Endothelial cell of umbilical vein (primary cell): ENCODE measurements around the gene SETDB1. TPM values are rescaled to one million over a fixed set of nuclear protein-coding genes. Genes with fewer than 3 reads are reported as not detected.

ENCODE experiments used
- BruUV-seq: library from RNA; stranded (reverse); fragments of 400-500 nt; replicated peaks from 2 replicates; lab custom pipeline; 2021; lab: Mats Ljungman, UMichigan
- CTCF ChIA-PET: fragments of 300-600, 350-600 bp; sonication (Branson Sonifier 250); formaldehyde crosslinking; loops from one replicate; lab custom pipeline; 2021; ENCODE audit warnings: antibody characterized with exemption, inconsistent platforms; lab: Charles Lee
- POLR2A ChIA-PET: fragments of 300-600, 350-600 bp; sonication (Branson Sonifier 250); formaldehyde crosslinking; loops from one replicate; lab custom pipeline; 2021; ENCODE audit warnings: antibody characterized with exemption, inconsistent platforms; lab: Charles Lee
- DNase-seq: peaks from one replicate; pipeline ENCODE4 v3.0.0-alpha.2; 2011; ENCODE audit warnings: low read depth, low spot score
- FAIRE-seq: peaks from 2 replicates; lab custom pipeline; 2011; peaks lifted over from hg19 to GRCh38; lab: Jason Lieb, UNC
- H2AFZ ChIP-seq: 2 replicates; pipeline ENCODE4 v1.6.0; 2012; ENCODE audit warnings: low read depth, low read length, control low read depth, inconsistent platforms
- H3K27ac ChIP-seq: 2 replicates; pipeline ENCODE4 v1.5.1; 2011; ENCODE audit warnings: low read depth, mild to moderate bottlenecking, control low read depth, low read length, moderate library complexity; ENCODE audit not compliant: insufficient read depth
- H3K27me3 ChIP-seq, 2 experiments: 2 replicates each; pipeline versions ENCODE4 v1.6.0 to v1.6.1; 2011; ENCODE audit warnings: low read length in 2 of 2, mixed read lengths in 1 of 2; ENCODE audit not compliant: control insufficient read depth in 2 of 2, insufficient read depth in 2 of 2
- H3K36me3 ChIP-seq, 2 experiments: 2 replicates in 1 of 2; 3 replicates in 1 of 2; pipeline ENCODE4 v1.5.1; 2011; ENCODE audit warnings: low read length in 2 of 2, mild to moderate bottlenecking in 1 of 2, moderate library complexity in 1 of 2; ENCODE audit not compliant: control insufficient read depth in 2 of 2, insufficient read depth in 2 of 2; ENCODE audit errors: extremely low read depth in 1 of 2
- H3K4me1 ChIP-seq: 3 replicates; pipeline ENCODE4 v1.5.1; 2011; ENCODE audit warnings: mild to moderate bottlenecking, low read length; ENCODE audit not compliant: control insufficient read depth, insufficient read depth; ENCODE audit errors: extremely low read depth
- H3K4me2 ChIP-seq: 2 replicates; pipeline ENCODE4 v1.6.1; 2011; ENCODE audit warnings: low read length, control low read depth, mixed read lengths; ENCODE audit not compliant: insufficient read depth
- H3K4me3 ChIP-seq, 3 experiments: fragments of 200-600 bp in 1 of 3; sonication (generic), shearing (Covaris generic) in 1 of 3; replicated peaks in 1 of 3; 2 replicates each; pipeline ENCODE4 v1.5.1; 2011 to 2016; ENCODE audit warnings: control low read depth in 3 of 3, low read length in 3 of 3, mild to moderate bottlenecking in 2 of 3, inconsistent platforms in 1 of 3, low read depth in 1 of 3, moderate library complexity in 1 of 3; ENCODE audit not compliant: insufficient read depth in 1 of 3
- H3K79me2 ChIP-seq: 2 replicates; pipeline ENCODE4 v1.6.0; 2012; ENCODE audit warnings: low read length, inconsistent platforms; ENCODE audit not compliant: control insufficient read depth, insufficient read depth
- H3K9ac ChIP-seq: replicated peaks from 2 replicates; pipeline ENCODE3; 2011; ENCODE audit warnings: low read length, control low read depth; ENCODE audit not compliant: insufficient read depth; ENCODE audit errors: extremely low read depth
- H3K9me1 ChIP-seq: replicated peaks from 3 replicates; pipeline ENCODE4 v1.6.0; 2011; ENCODE audit warnings: mild to moderate bottlenecking, low read length; ENCODE audit not compliant: control insufficient read depth, insufficient read depth; ENCODE audit errors: extremely low read depth
- H3K9me3 ChIP-seq: replicated peaks from 2 replicates; pipeline ENCODE4 v1.5.1; 2012; ENCODE audit warnings: low read length, inconsistent platforms; ENCODE audit not compliant: control insufficient read depth, insufficient read depth
- H4K20me1 ChIP-seq: replicated peaks from 2 replicates; pipeline ENCODE3; 2011; ENCODE audit warnings: mild to moderate bottlenecking, low read length; ENCODE audit not compliant: control insufficient read depth, insufficient read depth; ENCODE audit errors: extremely low read depth
- CTCF ChIP-seq, 2 donors: IDR thresholded peaks; 1 replicate in 1 of 2; 2 replicates in 1 of 2; pipeline ENCODE4 v1.5.1; 2011; ENCODE audit warnings: low read length in 2 of 2, mild to moderate bottlenecking in 2 of 2, moderate library complexity in 2 of 2, control low read depth in 1 of 2, inconsistent platforms in 1 of 2, low read depth in 1 of 2; ENCODE audit not compliant: insufficient read depth in 1 of 2; ENCODE audit errors: extremely low read depth in 1 of 2
- EZH2 ChIP-seq: IDR thresholded peaks from 2 replicates; pipeline ENCODE4 v1.6.1; 2012; ENCODE audit warnings: borderline replicate concordance, low read depth, mild to moderate bottlenecking, moderate library complexity, low read length, inconsistent platforms; ENCODE audit not compliant: severe bottlenecking
- FOS ChIP-seq: IDR thresholded peaks from 2 replicates; pipeline ENCODE4 v1.6.1; 2011; ENCODE audit warnings: mild to moderate bottlenecking, low read length, moderate library complexity, borderline replicate concordance; ENCODE audit not compliant: insufficient read depth
- GATA2 ChIP-seq: IDR thresholded peaks from 2 replicates; pipeline ENCODE4 v1.7.0; 2011; ENCODE audit warnings: low read depth, mild to moderate bottlenecking, moderate library complexity, mixed read lengths, low read length; ENCODE audit not compliant: insufficient read length, insufficient read depth
- JUN ChIP-seq: IDR thresholded peaks from 2 replicates; pipeline ENCODE4 v1.6.1; 2011; ENCODE audit warnings: borderline replicate concordance, low read depth; ENCODE audit not compliant: insufficient read length, insufficient read depth
- MAX ChIP-seq: IDR thresholded peaks from 2 replicates; pipeline ENCODE4 v1.6.1; 2011; ENCODE audit not compliant: insufficient read depth, insufficient read length
- MYC ChIP-seq: IDR thresholded peaks from one replicate; pipeline ENCODE4 v1.6.1; 2011; ENCODE audit warnings: mild to moderate bottlenecking, low read depth, low read length
- POLR2A ChIP-seq: IDR thresholded peaks from 2 replicates; pipeline ENCODE4 v1.6.1; 2012; ENCODE audit warnings: low read depth, mild to moderate bottlenecking, control low read depth, low read length
- POLR2AphosphoS5 ChIP-seq: IDR thresholded peaks from 2 replicates; pipeline ENCODE4 v1.6.1; 2012; ENCODE audit warnings: low read depth, mild to moderate bottlenecking, control low read depth, low read length, moderate library complexity; ENCODE audit not compliant: insufficient read depth
- dilution Hi-C: fragments of 300-500 bp; cut with MboI; formaldehyde crosslinking; loops from one replicate; pipeline ENCODE4 v1.15.0; 2019; ENCODE audit warnings: low sequenced_read_pairs; ENCODE audit not compliant: extremely low pct_ligation_motif_present
- intact Hi-C: fragments of 100-400 bp; cut with micrococcal nuclease; formaldehyde crosslinking; loops from one replicate; pipeline ENCODE4 v1.10.0; 2022
- polyA plus RNA-seq, 4 experiments: library from polyadenylated mRNA; depleted of rRNA in 3 of 4; stranded (reverse) in 3 of 4; unstranded in 1 of 4; fragments of >200 nt; gene quantifications; 2 replicates each; pipeline versions ENCODE4 v1.2.1 to v1.2.3, GENCODE V29; 2011 to 2012; ENCODE audit warnings: missing spikeins in 1 of 4
- total RNA-seq: library from RNA; stranded (reverse); gene quantifications from 2 replicates; pipeline ENCODE4 v1.2.3, GENCODE V29; 2021

The SETDB1 gene
- total and polyA plus RNA-seq, 2 donors (not counting 3 experiments of a cell fraction or from before 2014, with no cell fraction given), result 25.3 to 49.2 TPM

GRCh38 chr1:150931773-150932172, 5.6 kb downstream of the SETDB1 start:
- dilution Hi-C loops (no loop called here), intact Hi-C loops (no loop called here)
- peak; percentile 25 for DNase-seq
- no peaks in the 10 kb centered on the region for H3K27me3 ChIP-seq
- H2AFZ ChIP-seq, result no peak overlapping the region
- no peak overlapping the region for H3K4me3 ChIP-seq
- H4K20me1 ChIP-seq, result no peaks in the 10 kb centered on the region
- no TSS peak for BruUV-seq
- no peak overlapping the region for H3K4me2 ChIP-seq
- H3K4me1 ChIP-seq, result peaks cover 5% of the 10 kb centered on the region
- CTCF ChIA-PET, result no interaction called here
- no peak overlapping the region for H3K27ac ChIP-seq
- TF ChIP-seq MYC (no peak), CTCF (IDR thresholded peaks at IDR 0.05; ENCODE audit: extremely low read depth in 1 of 2, insufficient read depth in 1 of 2, low read depth in 1 of 2, low read length in 2 of 2) (no peak), JUN (no peak), MAX (no peak), POLR2A (no peak), GATA2 (no peak), EZH2 (no peak), POLR2AphosphoS5 (no peak), FOS (no peak)
- FAIRE-seq, result no peak
- no peaks in the 10 kb centered on the region for H3K9me1 ChIP-seq
- H3K36me3 ChIP-seq, result peaks cover 10 to 11% of the 10 kb centered on the region in 2 experiments
- peaks cover 11% of the 10 kb centered on the region for H3K79me2 ChIP-seq
- POLR2A ChIA-PET, result no interaction called here
- no peak overlapping the region for H3K9ac ChIP-seq
- H3K9me3 ChIP-seq, result no peaks in the 10 kb centered on the region
